Motor neuron (in vitro differentiated cells): Measurements from ENCODE around the gene ATG3. TPM values are rescaled to one million over a fixed set of nuclear protein-coding genes. Genes with fewer than 3 reads are reported as not detected.
"Not testable (repeated sequence)": the region's sequence is repeated elsewhere in the genome, so short reads cannot be mapped to it uniquely, and the experiment has no call there.

Experiments
- ATAC-seq, 8 experiments: fragments of 200-7000 bp; cut with Tn5 transposase; replicated peaks in 6 of 8; 2 replicates each; pipeline ENCODE4 v1.8.0; 2021; ENCODE audit warnings: mild to moderate bottlenecking in 8 of 8, moderate library complexity in 8 of 8
- H3K27ac ChIP-seq, 2 donors: fragments of 250-450 bp; sonication (Bioruptor Pico); 2 replicates each; pipeline ENCODE4 v1.9.0; 2021; ENCODE audit warnings: antibody characterized with exemption in 2 of 2, mild to moderate bottlenecking in 2 of 2, moderate library complexity in 1 of 2
- H3K4me1 ChIP-seq, 2 donors: fragments of 250-450 bp; sonication (Bioruptor Pico); replicated peaks in 1 of 2; 2 replicates each; pipeline ENCODE4 v1.6.1; 2021; ENCODE audit warnings: antibody characterized with exemption in 2 of 2, mild to moderate bottlenecking in 2 of 2, moderate library complexity in 1 of 2
- H3K4me3 ChIP-seq, 5 donors: fragments of 250-450 bp; sonication (Bioruptor Pico); 2 replicates each; pipeline ENCODE4 v1.9.0; 2021; ENCODE audit warnings: antibody characterized with exemption in 5 of 5, mild to moderate bottlenecking in 5 of 5, moderate library complexity in 4 of 5
- WGBS, 10 experiments: fragments of 450-650 bp; shearing (Covaris generic); methylation state at CpG; one replicate each; pipeline ENCODE4 v1.0.0; 2022; 5-methylcytosine and 5-hydroxymethylcytosine counted together
- in situ Hi-C, 9 experiments: fragments of 400-800 bp; cut with MboI; loops; one replicate each; pipeline ENCODE4 v1.15.0; 2021; ENCODE audit warnings: low sequenced_read_pairs in 9 of 9, low pct_unique_long_range_greater_than_20kb in 2 of 9; ENCODE audit not compliant: unreplicated experiment in 9 of 9
- total RNA-seq, 8 experiments: library from RNA; unstranded; fragments of 300-600 nt; gene quantifications; 2 replicates each; pipeline versions ENCODE4 v1.2.3 to v1.2.4, GENCODE V29; 2022

Gene ATG3
- total RNA-seq, 8 experiments from 2014 or later: 37.0 to 66.2 (median 48.8) TPM

DNA sequence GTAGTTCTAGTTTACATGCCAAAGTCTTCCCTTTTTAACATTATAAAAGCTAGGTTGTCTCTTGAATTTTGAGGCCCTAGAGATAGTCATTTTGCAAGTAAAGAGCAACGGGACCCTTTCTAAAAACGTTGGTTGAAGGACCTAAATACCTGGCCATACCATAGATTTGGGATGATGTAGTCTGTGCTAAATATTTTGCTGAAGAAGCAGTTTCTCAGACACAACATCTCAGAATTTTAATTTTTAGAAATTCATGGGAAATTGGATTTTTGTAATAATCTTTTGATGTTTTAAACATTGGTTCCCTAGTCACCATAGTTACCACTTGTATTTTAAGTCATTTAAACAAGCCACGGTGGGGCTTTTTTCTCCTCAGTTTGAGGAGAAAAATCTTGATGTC, 21.3 kb upstream of the ATG3 start:
- in situ Hi-C loops: no loop called here
- no peaks in the 10 kb centered on the region for H3K4me1 ChIP-seq
- H3K4me3 ChIP-seq: no peak overlapping the region
- ATAC-seq: no peak
- 40 to 79% (median 67%) methylated on average over 2 to 3 of the region's 3 CpGs; no CpG with 5 or more reads in 2 of the 10 experiments for WGBS, 10 experiments
- no peak overlapping the region for H3K27ac ChIP-seq

DNA sequence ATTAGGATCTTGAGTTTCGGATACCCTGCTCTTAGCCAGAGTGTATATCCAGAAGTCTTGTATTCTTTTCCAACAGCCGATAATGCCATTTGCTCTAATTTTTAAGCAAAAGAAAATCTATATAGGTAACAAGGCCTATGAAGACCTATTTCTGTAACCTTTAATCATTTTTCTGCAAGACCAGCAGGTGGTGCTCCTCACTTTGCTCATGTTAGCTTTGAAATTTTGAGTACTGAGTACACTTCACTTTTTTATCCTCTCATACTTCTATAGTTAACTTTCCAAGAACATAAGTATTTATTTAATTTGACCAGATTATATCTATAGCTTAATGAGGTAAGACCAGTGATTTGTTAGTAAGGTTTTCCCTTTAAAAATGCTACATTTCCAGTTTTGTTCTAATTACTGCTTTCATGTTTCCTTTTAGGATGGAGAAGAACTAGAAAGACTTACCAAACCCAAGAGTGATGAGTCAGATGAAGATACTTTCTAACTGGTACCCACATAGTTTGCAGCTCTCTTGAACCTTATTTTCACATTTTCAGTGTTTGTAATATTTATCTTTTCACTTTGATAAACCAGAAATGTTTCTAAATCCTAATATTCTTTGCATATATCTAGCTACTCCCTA, 20.6 kb upstream of the ATG3 start:
- Histone ChIP-seq H3K4me1 (no peaks in the 10 kb centered on the region), H3K4me3 (no peak overlapping the region), H3K27ac (no peak overlapping the region)
- ATAC-seq: peak in 3 of 8 experiments; percentile 30 to 63 (median 57)
- WGBS, 10 experiments: 0 to 100% (median 56%) methylated on average over 1 to 2 of the region's 2 CpGs; no CpG with 5 or more reads in 1 of the 10 experiments
- in situ Hi-C loops: no loop called here

DNA sequence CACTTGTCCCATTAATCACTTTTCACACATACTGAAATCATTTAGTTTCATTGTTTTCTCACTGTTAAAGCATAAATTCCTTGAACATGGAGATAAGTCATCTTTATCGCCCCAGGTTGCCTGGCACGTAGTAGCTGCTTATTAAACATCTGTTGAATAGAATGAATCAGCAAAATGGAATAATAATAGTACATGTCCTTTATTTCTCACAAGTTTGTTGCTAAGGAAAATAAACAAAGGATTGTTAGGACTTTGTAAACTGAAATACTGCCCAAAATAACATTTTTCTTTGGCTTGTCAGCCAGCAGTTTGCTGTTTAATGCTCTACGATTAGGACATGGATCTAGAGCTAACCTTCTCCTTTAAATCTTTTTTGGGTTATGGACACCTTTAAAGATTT, 17.9 kb upstream of the ATG3 start:
- in situ Hi-C loops: no loop called here
- no peak overlapping the region for H3K27ac ChIP-seq
- no peak for ATAC-seq

DNA sequence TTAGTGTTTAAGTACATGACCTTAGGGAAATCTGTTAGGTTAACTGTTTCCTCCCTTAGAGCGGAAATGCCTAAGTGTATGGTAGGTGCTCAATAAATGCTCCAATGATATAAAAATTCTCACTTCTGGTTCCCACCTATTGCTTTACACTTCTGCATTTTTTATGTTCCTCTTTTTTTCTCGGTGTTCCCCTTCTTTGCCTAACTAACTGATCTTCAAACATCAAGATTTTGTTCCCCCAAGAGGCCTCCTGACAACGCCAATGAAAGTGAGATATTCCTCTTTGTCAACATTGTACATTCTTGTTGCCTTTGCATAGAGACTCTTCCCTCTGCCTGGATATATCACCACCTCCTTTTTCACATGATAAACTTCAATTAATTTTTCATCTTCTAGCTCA, 17.5 kb upstream of the ATG3 start:
- H3K27ac ChIP-seq: no peak overlapping the region
- WGBS, 10 experiments: 74 to 100% (median 95%) methylated on average over 1 to 3 of the region's 3 CpGs
- in situ Hi-C loops: no loop called here
- H3K4me3 ChIP-seq: no peak overlapping the region
- ATAC-seq: no peak
- no peaks in the 10 kb centered on the region for H3K4me1 ChIP-seq

More for the DNA sequence above, 17.9 kb upstream of the ATG3 start:
- H3K4me1 ChIP-seq: no peaks in the 10 kb centered on the region
- H3K4me3 ChIP-seq: no peak overlapping the region
- 19 to 100% (median 97%) methylated on average over 1 to 3 of the region's 3 CpGs; no CpG with 5 or more reads in 1 of the 10 experiments for WGBS, 10 experiments

DNA sequence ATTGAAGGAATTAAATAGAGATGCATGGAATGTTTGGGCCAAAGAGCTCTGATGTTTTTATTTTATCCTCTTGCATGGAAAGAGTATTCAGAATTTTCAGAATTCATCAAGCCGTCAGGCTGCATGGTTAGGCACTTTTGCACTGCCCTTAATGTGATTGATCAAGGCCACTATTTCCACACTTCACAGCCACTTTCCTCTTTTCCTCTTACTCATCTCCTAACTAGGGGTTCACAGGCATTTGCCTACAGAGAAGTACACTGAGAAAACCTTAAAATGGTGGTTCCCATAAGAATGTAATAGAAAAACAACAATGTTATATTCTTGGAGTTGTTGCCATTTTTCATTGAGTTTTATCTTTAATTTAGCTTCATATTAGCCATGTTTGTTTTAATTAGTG, 10.9 kb upstream of the ATG3 start:
- in situ Hi-C loops: no loop called here
- no peak for ATAC-seq
- Histone ChIP-seq H3K27ac (no peak overlapping the region), H3K4me1 (no peaks in the 10 kb centered on the region), H3K4me3 (no peak overlapping the region)
- WGBS, 10 experiments: 40 to 100% (median 100%) methylated on average over 1 of the region's 1 CpG; no CpG with 5 or more reads in 2 of the 10 experiments

DNA sequence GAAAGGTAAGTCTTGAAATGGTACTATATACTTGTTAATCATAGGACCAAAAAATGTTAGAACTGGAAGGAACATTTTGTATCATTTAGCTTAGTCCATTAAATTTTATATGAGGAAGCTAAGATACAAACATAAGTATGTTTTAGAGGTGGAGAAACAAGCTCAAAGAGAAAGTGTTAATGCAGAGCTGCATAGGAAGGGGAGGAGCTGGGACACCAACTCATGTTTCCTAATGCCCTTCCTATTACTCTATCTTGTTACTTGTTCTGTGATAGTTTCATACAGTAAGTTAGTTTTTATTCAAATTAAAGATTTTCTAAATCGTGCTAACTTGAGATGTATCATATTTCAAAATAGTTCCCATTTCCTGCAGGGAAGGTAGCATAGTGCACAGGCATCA, 7.5 kb upstream of the ATG3 start:
- in situ Hi-C loops: no loop called here
- no peak overlapping the region for H3K27ac ChIP-seq
- WGBS, 10 experiments: 14 to 100% (median 83%) methylated on average over 1 of the region's 1 CpG; no CpG with 5 or more reads in 1 of the 10 experiments
- no peak overlapping the region for H3K4me3 ChIP-seq
- no peaks in the 10 kb centered on the region for H3K4me1 ChIP-seq
- peak in 2 of 8 experiments; percentile 55 to 57 for ATAC-seq

DNA sequence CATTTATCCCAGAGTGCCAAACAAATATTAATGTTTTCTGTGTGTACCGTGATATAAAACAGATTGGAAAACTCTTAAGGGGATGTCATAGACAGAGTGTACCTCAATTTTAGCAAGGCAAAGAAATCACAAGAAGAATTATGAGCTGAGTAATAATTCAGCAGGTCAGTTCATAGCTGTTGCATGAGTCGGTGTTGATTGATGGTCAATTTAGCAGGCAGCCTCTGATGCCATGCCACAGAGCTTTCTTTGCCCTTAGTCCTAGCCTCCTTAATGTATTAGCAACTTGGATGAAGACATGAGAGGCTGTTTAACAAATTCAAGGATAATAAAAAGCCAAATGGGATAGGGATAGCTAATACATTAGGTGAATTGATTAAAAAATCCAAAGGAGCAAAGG, 6.9 kb upstream of the ATG3 start:
- Histone ChIP-seq H3K27ac (no peak overlapping the region), H3K4me1 (no peaks in the 10 kb centered on the region), H3K4me3 (no peak overlapping the region)
- WGBS, 10 experiments: 83 to 100% (median 100%) methylated on average over 1 to 2 of the region's 2 CpGs; no CpG with 5 or more reads in 3 of the 10 experiments
- peak in 1 of 8 experiments; percentile 44 for ATAC-seq
- in situ Hi-C loops: no loop called here

DNA sequence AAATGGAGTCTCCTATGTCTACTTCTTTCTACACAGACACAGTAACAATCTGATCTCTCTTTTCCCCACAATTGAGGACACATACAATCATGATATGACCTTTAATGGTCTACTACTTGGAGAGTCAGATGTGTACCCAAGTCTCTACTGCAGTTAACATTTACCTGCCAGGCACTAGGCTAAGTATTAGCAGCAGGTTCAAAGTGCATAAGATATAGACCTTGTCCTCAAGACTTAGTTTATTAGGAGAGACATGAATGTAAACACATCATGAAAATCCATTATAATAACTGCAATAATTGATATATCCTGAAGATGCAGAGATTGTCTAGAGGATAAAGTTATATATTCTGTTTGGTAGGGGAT, 3.2 kb upstream of the ATG3 start:
- H3K27ac ChIP-seq: no peak overlapping the region
- no peak overlapping the region for H3K4me3 ChIP-seq
- no peak for ATAC-seq
- H3K4me1 ChIP-seq: peaks cover 7 to 8% of the 10 kb centered on the region in 2 donors
- in situ Hi-C loops: no loop called here

DNA sequence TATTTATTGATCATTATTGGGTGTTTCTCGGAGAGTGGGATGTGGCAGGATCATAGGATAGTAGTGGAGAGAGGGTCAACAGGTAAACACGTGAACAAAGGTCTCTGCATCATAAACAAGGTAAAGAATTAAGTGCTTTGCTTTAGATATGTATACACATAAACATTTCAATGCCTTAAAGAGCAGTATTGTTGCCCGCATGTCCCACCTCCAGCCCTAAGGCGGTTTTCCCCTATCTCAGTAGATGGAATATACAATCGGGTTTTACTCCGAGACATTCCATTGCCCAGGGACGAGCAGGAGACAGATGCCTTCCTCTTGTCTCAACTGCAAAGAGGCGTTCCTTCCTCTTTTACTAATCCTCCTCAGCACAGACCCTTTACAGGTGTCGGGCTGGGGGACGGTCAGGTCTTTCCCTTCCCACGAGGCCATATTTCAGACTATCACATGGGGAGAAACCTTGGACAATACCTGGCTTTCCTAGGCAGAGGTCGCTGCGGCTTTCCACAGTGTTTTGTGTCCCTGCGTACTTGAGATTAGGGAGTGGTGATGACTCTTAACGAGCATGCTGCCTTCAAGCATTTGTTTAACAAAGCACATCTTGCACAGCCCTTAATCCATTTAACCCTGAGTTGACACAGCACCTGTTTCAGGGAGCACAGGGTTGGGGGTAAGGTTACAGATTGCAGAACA, 2.6 kb upstream of the ATG3 start:
- in situ Hi-C loops, ATAC-seq, H3K4me3 ChIP-seq, H3K27ac ChIP-seq: not testable (repeated sequence)
- H3K4me1 ChIP-seq: peaks cover 7 to 13% of the 10 kb centered on the region in 2 donors
- 20 to 100% (median 90%) methylated on average over 1 to 6 of the region's 15 CpGs; no CpG with 5 or more reads in 3 of the 10 experiments for WGBS, 10 experiments

DNA sequence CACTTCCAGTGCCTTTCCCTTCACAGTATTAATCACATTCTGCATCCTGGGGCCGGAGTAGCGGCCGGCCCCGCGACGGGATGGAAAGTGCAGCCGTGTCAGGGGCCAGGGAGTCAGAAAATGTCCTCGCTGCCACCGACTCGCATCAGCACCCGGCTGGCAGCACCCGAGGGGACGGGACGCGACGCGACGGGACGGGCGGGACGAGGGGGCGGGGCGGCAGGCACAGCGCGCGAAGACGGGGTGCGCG, 353 bp downstream of the ATG3 start:
- ATAC-seq: peak in 7 of 8 experiments; percentile 37 to 55 (median 47)
- peak overlapping the region; percentile 96 to 97 for H3K27ac ChIP-seq
- peaks cover 7 to 14% of the 10 kb centered on the region in 2 donors for H3K4me1 ChIP-seq
- 0% methylated on average over 3 to 8 of the region's 29 CpGs; no CpG with 5 or more reads in 8 of the 10 experiments for WGBS, 10 experiments
- in situ Hi-C loops: no loop called here
- H3K4me3 ChIP-seq: peak overlapping the region; percentile 58 to 98 (median 69)

DNA sequence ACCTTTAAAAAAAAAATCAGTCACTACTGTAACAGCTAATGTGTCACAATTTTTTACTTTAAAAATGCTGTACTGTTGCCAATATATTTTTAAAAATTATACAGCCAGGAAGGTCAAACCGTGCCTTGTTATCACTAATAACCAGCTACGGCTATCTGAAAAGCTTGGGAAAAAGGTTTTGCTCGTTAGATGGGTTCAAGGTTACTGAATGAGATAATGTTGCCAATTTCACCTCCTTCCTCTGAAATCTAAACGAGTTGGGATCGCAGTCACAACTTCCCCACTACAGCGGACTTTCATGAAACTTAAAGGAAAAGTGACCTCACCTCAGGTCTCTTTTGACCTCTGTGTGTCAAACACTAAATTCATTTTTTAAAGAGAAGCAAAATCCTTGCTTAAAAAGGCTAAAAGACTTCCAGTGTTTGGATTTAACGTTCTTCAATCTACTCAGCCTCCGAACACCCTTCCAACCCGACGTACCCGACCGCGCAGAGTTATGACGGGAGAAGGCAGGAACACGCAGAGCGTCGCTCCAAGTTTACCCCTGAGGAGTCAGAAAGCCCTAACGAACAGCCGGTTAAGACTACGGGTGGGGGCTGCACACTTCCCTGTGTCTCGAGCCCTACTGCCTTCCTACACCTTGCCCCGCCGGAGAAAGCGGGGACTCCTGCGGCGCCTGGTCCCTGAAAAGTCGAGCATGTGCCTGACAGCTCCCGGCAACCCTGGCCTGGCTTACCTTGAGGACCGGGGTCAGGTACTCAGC, 860 bp downstream of the ATG3 start:
- in situ Hi-C loops: no loop called here
- peak; percentile 5 to 37 (median 20) for ATAC-seq
- 0 to 4% (median 1%) methylated on average over 3 to 28 of the region's 29 CpGs for WGBS, 10 experiments
- peak overlapping the region; percentile 96 to 97 for H3K27ac ChIP-seq
- H3K4me1 ChIP-seq: peaks cover 7 to 14% of the 10 kb centered on the region in 2 donors
- H3K4me3 ChIP-seq: peak overlapping the region; percentile 58 to 98 (median 69)

DNA sequence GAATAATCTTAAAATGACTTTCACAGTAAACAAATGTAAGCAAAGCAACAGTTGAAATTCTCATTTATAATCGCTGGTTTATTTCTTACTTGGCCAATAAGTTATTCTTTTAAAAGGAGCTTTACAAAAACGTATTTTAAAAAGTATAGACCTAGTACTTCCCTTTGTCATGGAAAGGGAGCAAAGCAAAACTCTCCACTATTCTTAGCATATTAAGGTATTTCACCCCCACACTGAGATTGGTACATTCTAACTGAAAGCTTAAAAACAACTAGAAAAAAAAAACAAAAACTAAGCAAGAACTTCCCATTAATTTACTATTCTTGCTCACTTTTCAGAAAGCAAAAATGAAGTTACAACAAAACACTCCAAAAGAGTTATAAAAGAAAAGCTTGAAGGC, 1.5 kb downstream of the ATG3 start:
- in situ Hi-C loops: no loop called here
- Histone ChIP-seq H3K4me1 (peaks cover 7 to 14% of the 10 kb centered on the region in 2 donors), H3K4me3 (peak overlapping the region; percentile 58 to 98 (median 69)), H3K27ac (no peak overlapping the region)
- ATAC-seq: no peak
- 0 to 67% (median 13%) methylated on average over 1 to 2 of the region's 2 CpGs; no CpG with 5 or more reads in 1 of the 10 experiments for WGBS, 10 experiments

DNA sequence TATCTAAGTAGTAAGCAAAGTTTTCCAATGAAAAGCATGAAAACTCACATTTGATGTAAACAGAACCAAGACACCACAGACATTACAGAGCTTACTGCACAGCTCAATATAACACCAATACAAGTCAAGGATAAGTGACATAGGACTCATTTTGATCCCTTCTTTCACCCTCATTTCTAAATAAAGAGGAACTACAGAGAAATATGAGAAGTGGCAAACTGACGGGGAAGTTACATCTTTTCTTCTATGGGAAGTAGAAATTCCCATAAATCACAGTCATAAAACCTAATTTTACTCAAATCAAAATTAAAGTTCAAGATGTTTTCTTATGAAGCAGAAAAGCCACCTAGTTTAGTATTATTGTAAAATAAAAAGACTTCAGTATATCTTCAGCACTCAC, 3.8 kb downstream of the ATG3 start:
- ATAC-seq: no peak
- in situ Hi-C loops: no loop called here
- Histone ChIP-seq H3K27ac (no peak overlapping the region), H3K4me3 (no peak overlapping the region), H3K4me1 (peaks cover 4 to 10% of the 10 kb centered on the region in 2 donors)
- 86 to 100% (median 100%) methylated on average over 1 of the region's 1 CpG; no CpG with 5 or more reads in 3 of the 10 experiments for WGBS, 10 experiments
